ENCODE measurements around the gene DCTN2. TPM values are rescaled to one million over a fixed set of nuclear protein-coding genes. Genes with fewer than 3 reads are reported as not detected.

DCTN2 gene
- total RNA-seq (157 and 161 TPM in 2 replicates), polyA plus RNA-seq (146 and 234 TPM in 2 replicates), polyA minus RNA-seq (158 and 160 TPM in 2 replicates), Bru-seq, nascent RNA (percentile 89 among the genes with signal in this experiment), BruChase-seq, experiment 1, labeled RNA remaining after a 6-hour chase (percentile 94 among the genes with signal in this experiment), BruChase-seq, experiment 2, labeled RNA remaining after a 2-hour chase (percentile 94 among the genes with signal in this experiment)
- 153 and 162 TPM in 2 replicates for polyA plus RNA-seq (2011; cell fraction: cytosol; rRNA removed)
- 181 and 198 TPM in 2 replicates for polyA plus RNA-seq (2011; cell fraction: nucleus; rRNA removed)
- 148 and 160 TPM in 2 replicates for polyA plus RNA-seq (2012)
- polyA minus RNA-seq (2011; cell fraction: cytosol; rRNA and poly(A)+ RNA removed), result 91.9 TPM
- 62.7 and 86.8 TPM in 2 replicates for polyA minus RNA-seq (2011; cell fraction: nucleus; rRNA and poly(A)+ RNA removed)
- long read RNA-seq, transcript DCTN2-209 (14 exons, 2,061 nt), result major isoform, 245 of 752 reads
- long read RNA-seq, partial matches to known transcripts, result 17 of 752 reads
- long read RNA-seq, other reads (novel, unspliced or antisense), result 490 of 752 reads

DNA sequence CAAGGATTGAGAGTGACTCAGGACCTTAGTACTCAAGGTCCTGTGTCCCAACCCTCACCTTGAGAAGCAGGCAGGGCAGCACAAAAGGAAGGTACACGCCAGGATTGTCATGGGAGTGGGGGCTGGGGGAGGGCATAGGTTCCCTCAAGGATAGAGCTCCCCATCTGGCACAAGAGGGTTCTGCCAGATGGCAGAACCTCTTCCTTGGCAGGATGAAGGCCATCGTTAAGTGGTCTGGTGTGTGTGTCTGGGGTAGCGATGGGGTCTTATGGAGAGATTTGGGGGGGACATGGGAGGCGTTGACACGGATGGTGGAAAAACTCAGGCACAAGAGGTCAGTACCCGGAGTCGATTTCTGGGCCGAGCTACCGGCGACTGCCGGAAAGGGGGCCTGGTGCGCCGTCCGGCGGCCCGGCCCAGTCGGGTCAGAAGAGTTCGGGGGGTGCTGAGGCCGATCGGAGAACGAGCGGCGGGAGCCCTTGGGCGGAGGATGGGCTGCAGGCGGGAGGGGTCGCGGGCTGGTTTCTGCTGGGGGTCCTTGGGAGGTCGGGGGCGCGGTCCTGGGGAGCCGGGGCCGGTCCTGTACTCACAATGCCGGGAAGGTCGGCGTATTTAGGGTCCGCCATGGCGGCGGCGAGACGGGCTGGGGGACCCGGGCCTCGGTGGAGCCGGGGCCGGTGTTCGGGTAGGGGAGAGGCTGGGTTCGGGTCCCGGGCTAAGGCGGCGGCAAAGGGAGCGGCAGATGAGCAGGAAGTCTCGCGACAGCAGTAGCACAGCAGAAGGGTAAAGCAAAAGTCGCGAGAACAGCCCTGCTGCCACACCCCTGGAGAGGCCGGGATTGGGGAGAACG is at the start of gene DCTN2:
Gene DCTN2 (minus strand): TSS at position 755 of the 850 bp plus-strand sequence. CDS start 129 bp downstream, at position 626.
- peaks cover 27 to 37% of the 10 kb centered on the region in 2 experiments for H3K27me3 ChIP-seq (ENCODE audit: control insufficient read depth in 2 of 2, insufficient read depth in 2 of 2, low read length in 2 of 2)
- peak within 1 kb of the TSS; percentile 80 to 94 (median 82) for H3K4me3 ChIP-seq (replicated peaks in 1 of 3; ENCODE audit: insufficient read depth in 1 of 3, low read depth in 1 of 3, low read length in 3 of 3)
- intact Hi-C loops (cut with micrococcal nuclease) (loop anchor here (1.0 to 5.0 kb wide), 3 partner anchors 26 to 146 kb away; partner anchors contain the start of genes DDIT3, MARS1 and OS9), dilution Hi-C loops (cut with MboI; ENCODE audit: extremely low pct_ligation_motif_present, low sequenced_read_pairs) (no loop called here)
- peak within 1 kb of the TSS; percentile 49 for H2AFZ ChIP-seq (ENCODE audit: low read depth, low read length)
- FAIRE-seq, result peak; percentile 83
- peak within 1 kb of the TSS; percentile 80 for H3K4me2 ChIP-seq (ENCODE audit: insufficient read depth, low read length)
- no peaks in the 10 kb centered on the region for H3K9me1 ChIP-seq (replicated peaks; ENCODE audit: control insufficient read depth, extremely low read depth, insufficient read depth, low read length)
- H4K20me1 ChIP-seq (replicated peaks; ENCODE audit: control insufficient read depth, extremely low read depth, insufficient read depth, low read length), result no peaks in the 10 kb centered on the region
- H3K79me2 ChIP-seq (ENCODE audit: control insufficient read depth, insufficient read depth, low read length), result peaks cover 25% of the 10 kb centered on the region
- peak; percentile 96 for DNase-seq (ENCODE audit: low read depth, low spot score)
- no peak for TF ChIP-seq JUN (IDR thresholded peaks at IDR 0.05; ENCODE audit: borderline replicate concordance, insufficient read depth, insufficient read length, low read depth)
- peak; percentile 67 for TF ChIP-seq POLR2AphosphoS5 (IDR thresholded peaks at IDR 0.05; ENCODE audit: insufficient read depth, low read depth, low read length)
- TF ChIP-seq FOS (IDR thresholded peaks at IDR 0.05; ENCODE audit: borderline replicate concordance, insufficient read depth, low read length), result no peak
- TF ChIP-seq, protein P1, sequence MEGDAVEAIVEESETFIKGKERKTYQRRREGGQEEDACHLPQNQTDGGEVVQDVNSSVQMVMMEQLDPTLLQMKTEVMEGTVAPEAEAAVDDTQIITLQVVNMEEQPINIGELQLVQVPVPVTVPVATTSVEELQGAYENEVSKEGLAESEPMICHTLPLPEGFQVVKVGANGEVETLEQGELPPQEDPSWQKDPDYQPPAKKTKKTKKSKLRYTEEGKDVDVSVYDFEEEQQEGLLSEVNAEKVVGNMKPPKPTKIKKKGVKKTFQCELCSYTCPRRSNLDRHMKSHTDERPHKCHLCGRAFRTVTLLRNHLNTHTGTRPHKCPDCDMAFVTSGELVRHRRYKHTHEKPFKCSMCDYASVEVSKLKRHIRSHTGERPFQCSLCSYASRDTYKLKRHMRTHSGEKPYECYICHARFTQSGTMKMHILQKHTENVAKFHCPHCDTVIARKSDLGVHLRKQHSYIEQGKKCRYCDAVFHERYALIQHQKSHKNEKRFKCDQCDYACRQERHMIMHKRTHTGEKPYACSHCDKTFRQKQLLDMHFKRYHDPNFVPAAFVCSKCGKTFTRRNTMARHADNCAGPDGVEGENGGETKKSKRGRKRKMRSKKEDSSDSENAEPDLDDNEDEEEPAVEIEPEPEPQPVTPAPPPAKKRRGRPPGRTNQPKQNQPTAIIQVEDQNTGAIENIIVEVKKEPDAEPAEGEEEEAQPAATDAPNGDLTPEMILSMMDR (IDR thresholded peaks at IDR 0.05; ENCODE audit: extremely low read depth in 1 of 2, insufficient read depth in 1 of 2, low read depth in 1 of 2, low read length in 2 of 2), result no peak
- H3K27ac ChIP-seq (ENCODE audit: insufficient read depth, low read depth, low read length), result peak within 1 kb of the TSS; percentile 77
- ChIA-PET CTCF (interaction anchor here (0.8 to 2.2 kb wide), 7 partner anchors 9 to 88 kb away, joined by 3 to 12 read pairs (median 4); partner anchors contain the start of gene B4GALNT1), POLR2A (interaction anchor here (1.0 kb wide), 1 partner anchor 23 kb away, joined by 8 read pairs; no protein-coding TSS in a partner anchor)
- no peaks in the 10 kb centered on the region for H3K36me3 ChIP-seq (ENCODE audit: control insufficient read depth in 2 of 2, extremely low read depth in 1 of 2, insufficient read depth in 2 of 2, low read length in 2 of 2)
- BruUV-seq (replicated peaks), result TSS peak; percentile 45
- H3K9me3 ChIP-seq (replicated peaks; ENCODE audit: control insufficient read depth, insufficient read depth, low read length), result no peaks in the 10 kb centered on the region
- peaks cover 18% of the 10 kb centered on the region for H3K4me1 ChIP-seq (ENCODE audit: control insufficient read depth, extremely low read depth, insufficient read depth, low read length)
- H3K9ac ChIP-seq (replicated peaks; ENCODE audit: extremely low read depth, insufficient read depth, low read length), result peak within 1 kb of the TSS; percentile 96

Data from endothelial cell of umbilical vein (primary cell).